ENCODE results near the gene ACTL7A. TPM values are rescaled to one million over a fixed set of nuclear protein-coding genes. Genes with fewer than 3 reads are reported as not detected.

Gene ACTL7A, protein sequence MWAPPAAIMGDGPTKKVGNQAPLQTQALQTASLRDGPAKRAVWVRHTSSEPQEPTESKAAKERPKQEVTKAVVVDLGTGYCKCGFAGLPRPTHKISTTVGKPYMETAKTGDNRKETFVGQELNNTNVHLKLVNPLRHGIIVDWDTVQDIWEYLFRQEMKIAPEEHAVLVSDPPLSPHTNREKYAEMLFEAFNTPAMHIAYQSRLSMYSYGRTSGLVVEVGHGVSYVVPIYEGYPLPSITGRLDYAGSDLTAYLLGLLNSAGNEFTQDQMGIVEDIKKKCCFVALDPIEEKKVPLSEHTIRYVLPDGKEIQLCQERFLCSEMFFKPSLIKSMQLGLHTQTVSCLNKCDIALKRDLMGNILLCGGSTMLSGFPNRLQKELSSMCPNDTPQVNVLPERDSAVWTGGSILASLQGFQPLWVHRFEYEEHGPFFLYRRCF
- total RNA-seq: not detected in 2 replicates

DNA sequence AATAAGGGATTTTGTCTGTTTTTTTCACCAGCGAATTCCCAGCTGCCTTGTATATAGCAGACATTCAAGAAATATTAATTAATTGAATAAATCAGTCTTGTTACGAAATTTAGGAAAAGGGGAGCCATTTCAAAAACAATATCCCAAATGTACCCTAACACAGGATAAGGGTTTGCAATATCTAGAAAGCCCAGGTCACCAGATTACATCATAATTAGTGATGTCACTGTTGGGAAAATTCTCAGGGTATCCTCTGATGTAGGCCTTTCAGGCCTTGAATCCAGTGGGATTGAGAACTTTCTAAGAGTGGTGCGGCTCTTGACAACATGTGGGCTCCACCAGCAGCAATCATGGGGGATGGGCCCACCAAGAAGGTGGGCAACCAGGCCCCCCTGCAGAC is at the start of gene ACTL7A:
TSS of gene ACTL7A (plus strand) at position 270 of the 400 bp plus-strand sequence. CDS start at position 327, 57 bp downstream.

DNA sequence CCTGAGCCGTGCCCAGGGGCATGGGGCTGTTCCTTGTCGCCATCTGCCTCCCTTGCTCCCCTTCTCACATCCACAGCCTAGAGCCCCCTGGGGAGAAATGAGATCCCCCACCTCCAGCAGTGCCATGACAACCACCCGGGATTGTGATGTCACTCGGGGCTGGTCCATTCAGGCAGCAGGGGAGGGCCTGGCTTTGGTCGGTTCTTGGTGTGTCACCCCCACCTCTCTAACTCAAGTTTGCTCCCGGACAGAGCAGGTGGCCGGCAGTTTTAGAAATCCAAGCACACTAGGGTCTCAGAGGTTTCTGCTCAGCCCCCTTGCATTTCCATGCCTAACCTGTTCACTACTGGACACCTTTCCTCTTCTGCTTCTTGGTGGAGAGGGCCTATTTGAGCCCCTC is 6.2 kb upstream of the ACTL7A start, which contains the start of gene ACTL7B:
TSS of gene ACTL7B (minus strand) at position 99 of the 400 bp plus-strand sequence. CDS start at position 43, 56 bp downstream.

Other genes with a start within 250 kb of the ACTL7A start
- gene ACTL7B, start 6.3 kb upstream of the ACTL7A start, total RNA-seq: 0.11 TPM in 1 of 2 replicates, not detected in the other
- gene ELP1, start 71.9 kb downstream of the ACTL7A start, total RNA-seq: 49.7 and 53.3 TPM in 2 replicates
- gene ABITRAM, start 72.1 kb downstream of the ACTL7A start, total RNA-seq: 6.5 and 6.9 TPM in 2 replicates
- gene CTNNAL1, start 151.2 kb downstream of the ACTL7A start, total RNA-seq: 147 and 239 TPM in 2 replicates